Measurements from ENCODE around the gene ACTN4. TPM values are rescaled to one million over a fixed set of nuclear protein-coding genes. Genes with fewer than 3 reads are reported as not detected.

The ACTN4 gene
- polyA plus RNA-seq, 2 of the 4 experiments (the other 2 are of a cell fraction), result 605 to 967 TPM

- no peak for FAIRE-seq
These were observed 59.5 kb downstream of the ACTN4 start for GRCh38 chr19:38706792-38707511.

GRCh38 chr19:38707512-38708114 lies 60.2 kb downstream of the ACTN4 start:
- ATAC-seq, result peak in 1 of 2 experiments; percentile 4; a peak in 3 of 6 replicates
- no peak for DNase-seq (ENCODE audit: low read depth in 1 of 2, low spot score in 1 of 2)
- Histone ChIP-seq H3K27ac (peak overlapping the region in 1 of 2 experiments; percentile 50; a peak in 4 of 6 replicates), H3K4me3 (no peak overlapping the region), H3K4me2 (no peak overlapping the region), H3K9me3 (no peaks in the 10 kb centered on the region), H3K4me1 (peaks cover 83% of the 10 kb centered on the region)
- ChIA-PET CTCF (interaction anchor here (0.7 to 38.0 kb wide), 8 partner anchors 7 to 305 kb away, joined by 3 to 764 read pairs (median 4); partner anchors contain the start of genes FAM98C, MRPS12 and SARS2), POLR2A (interaction anchor here (0.7 kb wide), 1 partner anchor 60 kb away, joined by 4 read pairs; the partner anchor contains the start of gene ACTN4)
- 75% methylated on average over 10 of the region's 10 CpGs for WGBS (ENCODE audit: missing lambda C conversion rate)
- TF ChIP-seq HES2 (IDR thresholded peaks at IDR 0.05) (no peak), MAX (IDR thresholded peaks at IDR 0.05) (peak; percentile 12; the same call in 1 of the 2 replicates)
- FAIRE-seq, result peak; percentile 94

More at GRCh38 chr19:38706792-38707511, 59.5 kb downstream of the ACTN4 start:
- H3K4me1 ChIP-seq, result peaks cover 88% of the 10 kb centered on the region
- WGBS (ENCODE audit: missing lambda C conversion rate), result 85% methylated on average over 16 of the region's 16 CpGs
- no peak overlapping the region for H3K4me3 ChIP-seq
- ChIA-PET CTCF (interaction anchor here (1.0 to 38.0 kb wide), 7 partner anchors 6 to 223 kb away, joined by 4 to 764 read pairs (median 5); partner anchors contain the start of genes MRPS12 and SARS2), POLR2A (interaction anchor here (0.7 to 1.0 kb wide), 2 partner anchors 26 to 60 kb away, joined by 3 to 4 read pairs; partner anchors contain the start of gene ACTN4)
- peak in 1 of 2 experiments; percentile 14; a peak in 2 of 6 replicates for ATAC-seq
- H3K27ac ChIP-seq, result peak overlapping the region; percentile 0 to 50; a peak in 4 of 6 replicates
- no peak overlapping the region for H3K4me2 ChIP-seq
- DNase-seq (ENCODE audit: low read depth in 1 of 2, low spot score in 1 of 2), result no peak
- TF ChIP-seq RAD21 (conservative IDR thresholded peaks at IDR 0.05 in 1 of 2, IDR thresholded peaks at IDR 0.05 in 1 of 2) (no peak), POLR2A (IDR thresholded peaks at IDR 0.05; ENCODE audit: low read length) (peak; percentile 18; the same call in 1 of the 2 replicates), MAX (IDR thresholded peaks at IDR 0.05) (peak; percentile 7; the same call in 1 of the 2 replicates), POLR2AphosphoS2 (conservative IDR thresholded peaks at IDR 0.05; ENCODE audit: low read length) (0 out of 2 replicates have a peak, but pooled peaks have one; percentile 30)
- H3K9me3 ChIP-seq, result no peaks in the 10 kb centered on the region

- ATAC-seq (no peak), FAIRE-seq (peak; percentile 13), DNase-seq (ENCODE audit: low read depth in 1 of 2, low spot score in 1 of 2) (no peak)
- Histone ChIP-seq H3K4me2 (no peak overlapping the region), H3K4me1 (peaks cover 76% of the 10 kb centered on the region), H3K27ac (peak overlapping the region in 1 of 2 experiments; percentile 50; a peak in 4 of 6 replicates), H3K4me3 (no peak overlapping the region), H3K9me3 (no peaks in the 10 kb centered on the region)
- WGBS (ENCODE audit: missing lambda C conversion rate), result 93% methylated on average over 10 of the region's 10 CpGs
- TF ChIP-seq ZFP36 (IDR thresholded peaks at IDR 0.05; ENCODE audit: borderline replicate concordance, partially characterized antibody) (peak; percentile 37), E2F6 (IDR thresholded peaks at IDR 0.05; ENCODE audit: borderline replicate concordance, low read depth) (no peak), JUN (IDR thresholded peaks at IDR 0.05) (peak in 1 of 2 experiments; percentile 16; a peak in 1 of 5 replicates), CHD2 (IDR thresholded peaks at IDR 0.05; ENCODE audit: low read length, partially characterized antibody) (no peak), CTCF (IDR thresholded peaks at IDR 0.05) (no peak)
- ChIA-PET POLR2A (no interaction called here), CTCF (interaction anchor here (0.7 to 38.0 kb wide), 5 partner anchors 8 to 306 kb away, joined by 3 to 764 read pairs (median 5); partner anchors contain the start of gene FAM98C)
These were observed 61.1 kb downstream of the ACTN4 start for GRCh38 chr19:38708413-38709024.

GRCh38 chr19:38709119-38709518 lies 61.7 kb downstream of the ACTN4 start:
- Histone ChIP-seq H3K4me3 (no peak overlapping the region), H3K4me1 (peaks cover 71% of the 10 kb centered on the region), H3K9me3 (no peaks in the 10 kb centered on the region), H3K27ac (peak overlapping the region in 1 of 2 experiments; percentile 50; a peak in 3 of 6 replicates), H3K4me2 (no peak overlapping the region)
- CTCF ChIA-PET, result interaction anchor here (0.6 to 38.0 kb wide), 8 partner anchors 7 to 179 kb away, joined by 3 to 764 read pairs (median 6); no protein-coding TSS in a partner anchor
- POLR2A ChIA-PET, result no interaction called here
- no peak for FAIRE-seq
- no peak for DNase-seq (ENCODE audit: low read depth in 1 of 2, low spot score in 1 of 2)
- no peak for ATAC-seq
- WGBS (ENCODE audit: missing lambda C conversion rate), result 90% methylated on average over 10 of the region's 10 CpGs
- TF ChIP-seq KDM5A (IDR thresholded peaks at IDR 0.05) (no peak), NR3C1 (IDR thresholded peaks at IDR 0.05) (no peak), FOSL2 (IDR thresholded peaks at IDR 0.05) (no peak), FOSL2 (CRISPR knock-in tag; IDR thresholded peaks at IDR 0.05) (no peak), MAZ (IDR thresholded peaks at IDR 0.05; ENCODE audit: borderline replicate concordance, low read depth, low read length) (no peak), USF2 (IDR thresholded peaks at IDR 0.05) (no peak), ATOH8 (CRISPR knock-in tag; IDR thresholded peaks at IDR 0.05; ENCODE audit: low read depth) (no peak), FOSB (CRISPR knock-in tag; IDR thresholded peaks at IDR 0.05) (no peak), HOXB5 (CRISPR knock-in tag; IDR thresholded peaks at IDR 0.05) (no peak), MAX (IDR thresholded peaks at IDR 0.05) (no peak)
